Hepatocyte (in vitro differentiated cells): ENCODE results near the gene ZNF774. TPM values are rescaled to one million over a fixed set of nuclear protein-coding genes. Genes with fewer than 3 reads are reported as not detected.

Experiments
- DNase-seq: peaks from one replicate; pipeline ENCODE4 v3.0.0-alpha.2; 2016; ENCODE audit warnings: low spot score
- H2AFZ ChIP-seq: fragments of 200-600 bp; sonication (generic); 2 replicates; pipeline ENCODE4 v1.6.0; 2016; ENCODE audit warnings: antibody characterized with exemption, mild to moderate bottlenecking
- H3K27ac ChIP-seq: fragments of 200-600 bp; sonication (generic); 2 replicates; pipeline ENCODE4 v1.5.1; 2016; ENCODE audit warnings: mild to moderate bottlenecking
- H3K27me3 ChIP-seq: fragments of 200-600 bp; sonication (generic); 2 replicates; pipeline ENCODE4 v1.6.1; 2016
- H3K36me3 ChIP-seq: fragments of 200-600 bp; sonication (generic); replicated peaks from 2 replicates; pipeline ENCODE4 v1.5.1; 2016; ENCODE audit warnings: low read depth; ENCODE audit not compliant: insufficient read depth
- H3K4me1 ChIP-seq: fragments of 200-600 bp; sonication (generic); 2 replicates; pipeline ENCODE4 v1.5.1; 2016; ENCODE audit warnings: mild to moderate bottlenecking, moderate library complexity; ENCODE audit not compliant: insufficient read depth
- H3K4me2 ChIP-seq: fragments of 200-600 bp; sonication (generic); 2 replicates; pipeline ENCODE4 v1.6.0; 2016
- H3K4me3 ChIP-seq: fragments of 200-600 bp; sonication (generic); 2 replicates; pipeline ENCODE4 v1.5.1; 2016; ENCODE audit warnings: mild to moderate bottlenecking
- H3K79me2 ChIP-seq: fragments of 200-600 bp; sonication (generic); 2 replicates; pipeline ENCODE4 v1.6.0; 2017; ENCODE audit warnings: mild to moderate bottlenecking
- H3K9me2 ChIP-seq: fragments of 200-600 bp; sonication (generic); replicated peaks from 2 replicates; pipeline ENCODE4 v1.6.0; 2017; ENCODE audit warnings: mild to moderate bottlenecking; ENCODE audit not compliant: insufficient read depth
- H3K9me3 ChIP-seq: fragments of 200-600 bp; sonication (generic); 2 replicates; pipeline ENCODE4 v1.5.1; 2016; ENCODE audit warnings: low read depth, mild to moderate bottlenecking
- H4K20me1 ChIP-seq: fragments of 200-600 bp; sonication (generic); 2 replicates; pipeline ENCODE4 v1.6.0; 2016; ENCODE audit warnings: mild to moderate bottlenecking; ENCODE audit not compliant: insufficient read depth, poor library complexity, severe bottlenecking
- CTCF ChIP-seq: fragments of 200-600 bp; sonication (generic); IDR thresholded peaks from 2 replicates; pipeline ENCODE4 v1.5.1; 2016; ENCODE audit warnings: antibody characterized with exemption, mild to moderate bottlenecking; ENCODE audit not compliant: poor library complexity
- EZH2 ChIP-seq: fragments of 200-600 bp; sonication (generic); IDR thresholded peaks from 2 replicates; pipeline ENCODE4 v1.6.1; 2016; ENCODE audit warnings: antibody characterized with exemption, mild to moderate bottlenecking, borderline replicate concordance
- EZH2phosphoT487 ChIP-seq: fragments of 200-600 bp; sonication (generic); IDR thresholded peaks from one replicate; pipeline ENCODE4 v1.6.1; 2018; ENCODE audit warnings: antibody characterized with exemption, mild to moderate bottlenecking, low read depth, moderate library complexity; ENCODE audit not compliant: unreplicated experiment, severe bottlenecking
- WGBS: methylation state at CpG from one replicate; pipeline ENCODE4 v1.1.6; 2016; ENCODE audit warnings: low lambda C conversion rate; ENCODE audit errors: missing lambda C conversion rate; 5-methylcytosine and 5-hydroxymethylcytosine counted together
- polyA plus RNA-seq: library from polyadenylated mRNA; unstranded; fragments of >200 nt; fragmentation: Nextera tagmentation; extraction: Ambion mirVana; gene quantifications from 2 replicates; pipeline ENCODE4 v1.2.1, GENCODE V29; 2016
- total RNA-seq: library from RNA; depleted of rRNA; stranded (reverse); fragments of >200 nt; gene quantifications from 2 replicates; pipeline ENCODE4 v1.2.3, GENCODE V29; 2014

The ZNF774 gene
- total and polyA plus RNA-seq, 2 experiments from 2014 or later = 2.1 to 2.3 TPM

- Histone ChIP-seq H3K36me3 (no peaks in the 10 kb centered on the region), H3K9me3 (no peaks in the 10 kb centered on the region), H3K4me3 (no peak overlapping the region), H3K79me2 (no peaks in the 10 kb centered on the region), H3K4me2 (no peak overlapping the region), H3K4me1 (peaks cover 15% of the 10 kb centered on the region), H2AFZ (no peak overlapping the region), H4K20me1 (no peaks in the 10 kb centered on the region), H3K27ac (peak overlapping the region; percentile 47), H3K27me3 (no peaks in the 10 kb centered on the region), H3K9me2 (no peaks in the 10 kb centered on the region)
- TF ChIP-seq EZH2 = no peak
- TF ChIP-seq CTCF = no peak
- no peak for TF ChIP-seq EZH2phosphoT487
- WGBS = 65% methylated on average over 4 of the region's 4 CpGs
- DNase-seq = no peak
These were observed 35.9 kb upstream of the ZNF774 start for GRCh38 chr15:90316139-90316538.

GRCh38 chr15:90318591-90318990, 33.5 kb upstream of the ZNF774 start:
- 75% methylated on average over 4 of the region's 4 CpGs for WGBS
- H4K20me1 ChIP-seq = no peaks in the 10 kb centered on the region
- H3K79me2 ChIP-seq = no peaks in the 10 kb centered on the region
- H3K27me3 ChIP-seq = no peaks in the 10 kb centered on the region
- no peak overlapping the region for H3K27ac ChIP-seq
- DNase-seq = no peak
- TF ChIP-seq CTCF (no peak), EZH2phosphoT487 (no peak), EZH2 (no peak)
- H3K9me3 ChIP-seq = no peaks in the 10 kb centered on the region
- H2AFZ ChIP-seq = no peak overlapping the region
- no peaks in the 10 kb centered on the region for H3K9me2 ChIP-seq
- H3K36me3 ChIP-seq = no peaks in the 10 kb centered on the region
- H3K4me3 ChIP-seq = no peak overlapping the region
- peaks cover 15% of the 10 kb centered on the region for H3K4me1 ChIP-seq
- no peak overlapping the region for H3K4me2 ChIP-seq

- Histone ChIP-seq H3K4me1 (peaks cover 15% of the 10 kb centered on the region), H3K27ac (no peak overlapping the region), H2AFZ (peak overlapping the region; percentile 65), H3K9me2 (no peaks in the 10 kb centered on the region), H3K36me3 (no peaks in the 10 kb centered on the region), H3K9me3 (no peaks in the 10 kb centered on the region), H3K4me2 (peak overlapping the region; percentile 69), H4K20me1 (no peaks in the 10 kb centered on the region), H3K27me3 (no peaks in the 10 kb centered on the region), H3K79me2 (no peaks in the 10 kb centered on the region), H3K4me3 (no peak overlapping the region)
- peak; percentile 93 for DNase-seq
- WGBS = 4% methylated on average over 17 of the region's 17 CpGs
- TF ChIP-seq CTCF (peak; percentile 98), EZH2 (no peak), EZH2phosphoT487 (no peak)
These were observed 31.8 kb upstream of the ZNF774 start for GRCh38 chr15:90320062-90320884.
